GM12878 (cell line): ENCODE results near the gene ZSCAN22. TPM values are rescaled to one million over a fixed set of nuclear protein-coding genes. Genes with fewer than 3 reads are reported as not detected.

Experiments used
- ATAC-seq: fragments of 200-7000 bp; cut with Tn5 transposase; 3 replicates; pipeline ENCODE4 v1.9.1; 2020; ENCODE audit warnings: mild to moderate bottlenecking, moderate library complexity
- BruUV-seq: library from RNA; stranded (reverse); fragments of 400-500 nt; replicated peaks from 2 replicates; lab custom pipeline; 2021; lab: Mats Ljungman, UMichigan
- CTCF ChIA-PET: fragments of 300-600 bp; sonication (Branson Sonifier 250); formaldehyde crosslinking; extraction: SDS; loops from one replicate; lab custom pipeline; 2021; ENCODE audit warnings: inconsistent platforms; lab: Yijun Ruan, JAX
- POLR2A ChIA-PET: fragments of 350-600 bp; formaldehyde crosslinking; extraction: SDS; loops from one replicate; lab custom pipeline; 2021; ENCODE audit warnings: inconsistent platforms; lab: Charles Lee
- RAD21 ChIA-PET: fragments of 300-600 bp; sonication (Branson Sonifier 250); formaldehyde crosslinking; loops from one replicate; lab custom pipeline; 2023; ENCODE audit warnings: antibody characterized with exemption; ENCODE audit not compliant: unreplicated experiment; lab: Charles Lee
- SMC1A ChIA-PET: fragments of 300-600 bp; sonication (Branson Sonifier 250); formaldehyde crosslinking; loops from one replicate; lab custom pipeline; 2023; ENCODE audit not compliant: unreplicated experiment, uncharacterized antibody; lab: Charles Lee
- DNase-seq: peaks from one replicate; pipeline ENCODE4 v3.0.0-alpha.2; 2011; ENCODE audit warnings: low read depth, low spot score
- FAIRE-seq: peaks from 3 replicates; lab custom pipeline; 2011; peaks lifted over from hg19 to GRCh38; lab: Jason Lieb, UNC
- H2AFZ ChIP-seq: 2 replicates; pipeline ENCODE4 v1.6.0; 2011; ENCODE audit warnings: low read depth, low read length, control low read depth; ENCODE audit not compliant: control insufficient read depth
- H3K27ac ChIP-seq: 2 replicates; pipeline ENCODE4 v1.5.1; 2011; ENCODE audit warnings: control low read depth; ENCODE audit not compliant: control insufficient read depth, insufficient read depth
- H3K27me3 ChIP-seq, 2 experiments: replicated peaks in 1 of 2; 2 replicates each; pipeline versions ENCODE4 v1.6.0 to v1.6.1; 2011; ENCODE audit warnings: low read length in 1 of 2; ENCODE audit not compliant: control insufficient read depth in 2 of 2, insufficient read depth in 2 of 2
- H3K36me3 ChIP-seq, 2 experiments: 2 replicates each; pipeline ENCODE4 v1.5.1; 2011; ENCODE audit warnings: low read length in 1 of 2; ENCODE audit not compliant: control insufficient read depth in 2 of 2, insufficient read depth in 2 of 2
- H3K4me1 ChIP-seq: 2 replicates; pipeline ENCODE4 v1.6.1; 2011; ENCODE audit warnings: mild to moderate bottlenecking, low read length, moderate library complexity, mixed read lengths; ENCODE audit not compliant: control insufficient read depth, insufficient read depth
- H3K4me2 ChIP-seq: 2 replicates; pipeline ENCODE4 v1.6.0; 2011; ENCODE audit warnings: control low read depth; ENCODE audit not compliant: control insufficient read depth, insufficient read depth
- H3K4me3 ChIP-seq: fragments of 200-600 bp; sonication (generic); 2 replicates; pipeline ENCODE4 v1.5.1; 2016
- H3K79me2 ChIP-seq: 2 replicates; pipeline ENCODE4 v1.6.0; 2011; ENCODE audit warnings: low read length; ENCODE audit not compliant: control insufficient read depth, insufficient read depth
- H3K9ac ChIP-seq: 2 replicates; pipeline ENCODE4 v1.8.0; 2011; ENCODE audit warnings: low read length, control low read depth, mixed read lengths; ENCODE audit not compliant: control insufficient read depth, insufficient read depth
- H3K9me3 ChIP-seq: replicated peaks from 3 replicates; pipeline ENCODE4 v1.5.1; 2011; ENCODE audit warnings: mild to moderate bottlenecking, low read length; ENCODE audit not compliant: control insufficient read depth, insufficient read depth
- H4K20me1 ChIP-seq: 2 replicates; pipeline ENCODE4 v1.6.0; 2011; ENCODE audit not compliant: control insufficient read depth, insufficient read depth
- DPF2 ChIP-seq: fragments of 450-650 bp; IDR thresholded peaks from 2 replicates; pipeline ENCODE4 v1.6.1; 2017; ENCODE audit warnings: mild to moderate bottlenecking
- GATAD2B ChIP-seq: fragments of 450-650 bp; conservative IDR thresholded peaks from 2 replicates; pipeline ENCODE4 v1.6.1; 2017; ENCODE audit warnings: low read depth, mild to moderate bottlenecking, moderate library complexity
- KLF5 ChIP-seq: fragments of 450-650 bp; IDR thresholded peaks from 2 replicates; pipeline ENCODE4 v1.6.1; 2014; ENCODE audit warnings: mild to moderate bottlenecking; ENCODE audit not compliant: partially characterized antibody
- NR2F1 ChIP-seq: fragments of 450-650 bp; conservative IDR thresholded peaks from 2 replicates; pipeline ENCODE4 v1.6.1; 2017; ENCODE audit warnings: mild to moderate bottlenecking
- POLR2A ChIP-seq: IDR thresholded peaks from 2 replicates; pipeline ENCODE4 v1.6.1; 2011; ENCODE audit warnings: low read depth, mild to moderate bottlenecking, low read length
- POLR2AphosphoS5 ChIP-seq: IDR thresholded peaks from 2 replicates; pipeline ENCODE4 v1.6.1; 2011; ENCODE audit warnings: mild to moderate bottlenecking, low read length, inconsistent platforms
- RELA ChIP-seq: fragments of 450-650 bp; IDR thresholded peaks from 2 replicates; pipeline ENCODE4 v1.8.0; 2014; ENCODE audit warnings: borderline replicate concordance; ENCODE audit not compliant: partially characterized antibody
- RELB ChIP-seq: fragments of 450-650 bp; IDR thresholded peaks from 2 replicates; pipeline ENCODE4 v1.6.1; 2017; ENCODE audit warnings: low read depth, mild to moderate bottlenecking, moderate library complexity
- ZBTB11 ChIP-seq: fragments of 450-650 bp; formaldehyde crosslinking; IDR thresholded peaks from 2 replicates; pipeline ENCODE4 v1.5.0; 2022; ENCODE audit warnings: mild to moderate bottlenecking, missing genetic modification characterization
- WGBS: methylation state at CpG from one replicate; pipeline ENCODE4 v1.1.6; 2016; ENCODE audit warnings: low lambda C conversion rate; ENCODE audit not compliant: insufficient replicate concordance, insufficient coverage; ENCODE audit errors: missing lambda C conversion rate; 5-methylcytosine and 5-hydroxymethylcytosine counted together
- in situ Hi-C: fragments of 300-500 bp; cut with MboI; formaldehyde crosslinking; loops from 9 replicates; pipeline ENCODE4 v1.14.3; 2018; ENCODE audit warnings: mixed read lengths
- intact Hi-C: fragments of 100-400 bp; cut with micrococcal nuclease; formaldehyde crosslinking; loops from one replicate; pipeline ENCODE4 v1.14.2; 2022; ENCODE audit not compliant: unreplicated experiment
- polyA plus RNA-seq, 11 experiments: library from polyadenylated mRNA; depleted of rRNA in 4 of 11; unstranded in 6 of 11; stranded (reverse) in 5 of 11; fragments of >200 nt; fragmentation: Nextera tagmentation in 4 of 11; fragmentation: Illumina TruSeq in 1 of 11; extraction: Ambion mirVana in 4 of 11; extraction: Trizol in 1 of 11; gene quantifications; 1 replicate in 1 of 11; 2 replicates in 10 of 11; pipeline versions ENCODE4 v1.2.1 to v1.2.3, GENCODE V29; 2011 to 2016; ENCODE audit warnings: inconsistent platforms in 2 of 11, missing spikeins in 2 of 11, low read depth in 1 of 11
- total RNA-seq, 4 experiments: library from RNA; depleted of rRNA in 3 of 4; stranded (reverse); fragments of >200 nt in 3 of 4; fragmentation: Illumina TruSeq in 1 of 4; extraction: Trizol in 1 of 4; gene quantifications; 2 replicates each; pipeline versions ENCODE4 v1.2.1 to v1.2.3, GENCODE V29; 2013 to 2021

The ZSCAN22 gene
- total and polyA plus RNA-seq, 10 of the 15 experiments (the other 5 are each of a cell fraction or from before 2014, with no cell fraction given) = 0.49 to 3.9 (median 2.6) TPM

- H3K4me3 ChIP-seq = peak overlapping the region; percentile 79
- H2AFZ ChIP-seq = peak overlapping the region; percentile 68
- CTCF ChIA-PET = interaction anchor here (1.5 kb wide), 1 partner anchor 134 kb away, joined by 5 read pairs; the partner anchor contains the start of gene ZBTB45
Observed at GRCh38 chr19:58385891-58386575, 59.2 kb downstream of the ZSCAN22 start.

More at GRCh38 chr19:58385891-58386575, 59.2 kb downstream of the ZSCAN22 start:
- H3K4me1 ChIP-seq = peaks cover 15% of the 10 kb centered on the region
- FAIRE-seq (no peak), DNase-seq (no peak), ATAC-seq (peak; percentile 21)
- H3K9ac ChIP-seq = peak overlapping the region; percentile 96
- peak overlapping the region; percentile 97 for H3K27ac ChIP-seq
- intact Hi-C loops (no loop called here), in situ Hi-C loops (no loop called here)
- SMC1A ChIA-PET = interaction anchor here (1.5 kb wide), 1 partner anchor 22 kb away, joined by 3 read pairs; no protein-coding TSS in a partner anchor
- H3K79me2 ChIP-seq = peaks cover 44% of the 10 kb centered on the region
- peaks cover 0 to 14% of the 10 kb centered on the region in 2 experiments for H3K36me3 ChIP-seq
- POLR2A ChIA-PET = interaction anchor here (0.6 to 1.5 kb wide), 5 partner anchors 8 to 490 kb away, joined by 3 to 4 read pairs (median 4); no protein-coding TSS in a partner anchor
- no peaks in the 10 kb centered on the region for H3K27me3 ChIP-seq
- RAD21 ChIA-PET = interaction anchor here (1.0 kb wide), 1 partner anchor 24 kb away, joined by 3 read pairs; no protein-coding TSS in a partner anchor
- no peak for TF ChIP-seq GATAD2B
- TF ChIP-seq DPF2 = 0 out of 2 replicates have a peak, but pooled peaks have one; percentile 13
- TF ChIP-seq NR2F1 = 0 out of 2 replicates have a peak, but pooled peaks have one; percentile 22
- no peak for TF ChIP-seq KLF5
- peak; percentile 61 for TF ChIP-seq POLR2A
- peak; percentile 53; the same call in 1 of the 2 replicates for TF ChIP-seq POLR2AphosphoS5
- peak; percentile 15 for TF ChIP-seq RELA
- peak; percentile 44 for TF ChIP-seq RELB
- no peak for TF ChIP-seq ZBTB11 (CRISPR knock-in tag)
- H4K20me1 ChIP-seq = no peaks in the 10 kb centered on the region
- WGBS = 2% methylated on average over 36 of the region's 36 CpGs
- BruUV-seq = no TSS peak
- H3K9me3 ChIP-seq = no peaks in the 10 kb centered on the region
- peak overlapping the region; percentile 85 for H3K4me2 ChIP-seq
